Stimulated activated CD4-positive, alpha-beta T cell treated with anti-CD3 and anti-CD28 coated beads, Interleukin-12 subunit alpha, Interleukin-12 subunit beta, amount 100 ng/mL, for 24 hours (primary cell): ENCODE results near the gene PSMD14.

ENCODE experiments used
- DNase-seq, 2 experiments: peaks; one replicate each; pipeline ENCODE4 v3.0.0-alpha.2; 2020; ENCODE audit warnings: low read depth in 2 of 2

Gene PSMD14

DNA sequence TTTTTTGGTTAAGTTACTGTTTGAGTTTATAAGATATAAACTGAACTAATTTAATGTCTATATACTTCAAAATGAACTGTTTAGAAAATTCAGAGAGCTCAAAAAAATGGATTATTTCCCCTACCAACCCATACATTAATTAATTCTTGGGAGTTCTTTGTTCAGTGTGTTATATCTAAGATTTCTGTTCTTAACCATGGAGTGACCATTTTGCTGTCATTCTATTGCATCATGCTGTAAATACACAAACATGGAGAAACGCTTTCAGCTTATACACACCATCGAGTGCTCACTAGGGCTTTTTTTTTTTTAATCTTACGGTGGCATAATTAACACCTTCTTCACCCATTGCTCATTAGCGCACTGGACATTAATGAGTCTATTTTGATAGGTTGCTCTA lies 74.5 kb downstream of the PSMD14 start:
- DNase-seq = no peak

DNA sequence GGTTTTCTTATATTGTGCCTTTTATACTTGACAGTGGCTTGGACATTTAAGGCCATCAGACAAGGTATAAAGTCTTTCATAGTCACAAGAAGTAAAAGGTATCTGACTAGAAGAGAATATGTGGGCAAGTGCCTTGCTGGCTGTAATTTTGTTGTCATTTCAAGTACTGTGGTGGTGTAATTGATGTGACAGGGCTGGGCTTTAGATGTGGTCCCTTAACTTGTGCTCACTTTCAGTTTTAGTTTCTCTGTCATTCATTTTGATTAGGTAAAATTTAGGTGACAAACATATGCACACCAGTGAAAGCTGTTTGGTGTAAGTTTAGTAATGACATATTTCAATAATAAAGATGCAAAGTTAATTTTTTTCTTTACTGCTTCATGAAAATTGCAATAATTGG lies 76.6 kb downstream of the PSMD14 start:
- DNase-seq = no peak

DNA sequence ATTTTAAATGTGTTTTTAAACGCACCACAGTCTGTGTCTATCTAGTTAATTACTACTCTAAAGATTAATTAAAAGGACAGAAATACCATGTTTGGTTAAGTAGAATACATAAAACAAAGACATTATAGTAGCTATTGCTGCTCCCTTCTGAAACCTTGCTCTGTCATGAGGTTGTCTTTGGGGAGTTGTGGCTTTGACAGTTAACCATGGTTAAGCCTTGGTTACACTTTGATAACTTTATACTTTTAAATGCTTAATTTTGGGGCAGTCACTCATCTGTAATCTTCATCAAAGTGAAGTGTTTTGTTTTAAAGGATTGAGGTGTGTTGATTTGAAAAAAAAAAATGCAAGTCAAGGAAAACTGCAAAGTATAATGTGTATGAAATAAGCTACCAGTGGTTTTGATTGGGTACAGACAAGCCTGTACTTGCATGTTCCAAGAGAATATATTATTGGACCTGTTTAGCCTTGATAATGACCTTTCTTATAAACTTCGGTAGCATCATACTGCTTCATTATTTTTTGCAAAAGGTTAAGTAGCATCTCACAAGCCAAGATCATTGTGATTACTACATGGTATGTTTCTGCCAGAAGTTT lies 78.1 kb downstream of the PSMD14 start:
- DNase-seq = no peak

DNA sequence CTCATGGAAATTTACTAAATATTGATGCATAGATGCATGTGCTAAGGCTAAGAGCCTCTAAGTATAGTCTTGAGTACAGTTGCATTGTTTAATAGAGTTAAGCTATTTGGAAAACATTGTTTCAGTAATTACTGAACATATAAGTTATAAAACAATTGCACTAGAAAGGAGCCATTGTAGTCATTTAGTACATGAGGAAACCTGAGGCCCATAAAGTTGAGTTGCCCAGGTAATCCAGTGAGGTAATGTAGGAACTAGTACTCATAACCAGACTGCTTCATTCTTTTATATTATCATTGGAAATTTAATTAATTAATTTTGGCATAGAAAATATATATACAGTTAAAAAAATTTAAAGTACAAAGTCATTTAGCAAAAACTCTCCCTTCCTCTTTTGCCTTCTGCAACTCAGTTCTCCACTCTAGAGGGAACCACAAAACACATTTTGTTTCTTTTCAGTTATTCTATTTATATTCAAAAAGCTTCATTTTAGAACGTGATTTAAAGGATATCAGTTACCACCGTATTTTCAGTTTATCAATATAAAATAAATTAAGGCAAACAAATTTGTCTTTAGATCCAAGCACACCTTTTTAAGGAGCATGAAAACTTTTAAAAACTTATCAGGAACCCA lies 80.0 kb downstream of the PSMD14 start:
- DNase-seq = no peak

DNA sequence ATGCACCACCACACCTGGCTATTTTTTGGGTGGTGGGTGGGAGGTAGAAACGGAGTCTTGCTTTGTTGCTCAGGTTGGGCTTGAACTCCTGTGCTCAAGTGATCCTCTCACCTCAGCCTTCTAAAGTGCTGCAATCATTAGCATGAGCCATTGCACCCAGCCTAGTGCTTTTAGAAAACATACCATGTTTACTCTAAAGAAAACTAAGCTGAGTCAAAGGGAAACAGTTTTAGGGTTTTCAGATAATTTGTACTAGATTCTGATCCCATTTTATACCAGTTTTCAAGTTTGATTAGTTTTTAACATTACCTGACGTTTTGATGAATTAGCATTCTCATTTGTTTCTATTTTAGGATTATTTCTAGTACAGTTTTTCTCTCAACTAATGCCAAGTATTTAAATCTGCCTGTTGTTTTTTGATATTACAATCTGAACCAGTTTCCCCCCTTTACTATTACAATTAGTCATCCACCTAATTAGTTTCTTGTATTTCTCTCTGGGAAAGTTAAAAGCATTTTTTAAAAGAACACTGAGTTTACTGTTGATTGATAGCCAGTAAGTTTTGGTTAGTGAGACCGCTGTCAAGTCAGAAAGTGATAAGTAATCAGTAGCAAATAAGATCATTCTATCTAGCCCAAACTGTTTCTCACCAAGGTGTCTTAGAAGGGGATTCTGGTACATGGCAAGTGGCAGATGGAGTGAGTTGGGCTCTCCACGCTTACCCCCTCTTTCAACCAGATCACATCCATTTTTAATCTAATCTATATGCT lies 83.7 kb downstream of the PSMD14 start:
- no peak for DNase-seq

DNA sequence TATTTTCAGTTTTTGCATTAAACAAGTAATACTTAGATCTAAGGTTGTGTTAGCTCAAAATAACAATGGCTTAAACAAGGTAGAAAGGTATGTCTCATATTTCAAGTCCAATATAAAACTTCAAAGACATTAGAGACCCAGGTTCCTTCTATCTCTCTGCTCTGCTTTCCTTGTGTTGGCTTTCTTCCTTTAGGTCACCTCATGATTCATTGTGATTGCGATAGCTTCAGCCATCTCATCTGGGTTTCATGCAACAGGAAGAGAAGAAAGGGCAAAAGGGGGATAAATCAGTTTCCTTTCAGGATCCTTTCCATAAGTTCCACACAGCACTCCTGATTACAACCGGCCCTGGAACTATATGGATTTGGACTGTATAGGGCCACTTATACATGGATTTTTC lies 91.9 kb downstream of the PSMD14 start:
- DNase-seq = no peak

DNA sequence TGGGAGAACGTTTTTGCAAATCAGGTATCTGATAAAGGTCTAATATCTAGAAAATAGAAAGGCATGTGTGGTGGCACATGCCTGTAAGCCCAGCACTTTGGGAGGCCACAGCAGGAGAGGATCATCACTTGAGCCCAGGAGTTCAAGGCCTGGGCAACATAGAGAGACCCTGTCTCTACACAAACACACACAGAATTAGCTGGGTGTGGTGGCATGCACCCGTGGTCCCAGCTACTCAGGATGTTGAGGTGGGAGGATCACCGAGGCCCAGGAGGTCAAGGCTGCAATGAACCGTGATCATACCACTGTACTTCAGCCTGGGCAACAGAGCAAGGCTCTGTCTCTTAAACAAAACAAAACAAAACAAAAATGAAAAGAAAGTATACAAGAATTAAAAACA lies 94.1 kb downstream of the PSMD14 start:
- DNase-seq = no peak

DNA sequence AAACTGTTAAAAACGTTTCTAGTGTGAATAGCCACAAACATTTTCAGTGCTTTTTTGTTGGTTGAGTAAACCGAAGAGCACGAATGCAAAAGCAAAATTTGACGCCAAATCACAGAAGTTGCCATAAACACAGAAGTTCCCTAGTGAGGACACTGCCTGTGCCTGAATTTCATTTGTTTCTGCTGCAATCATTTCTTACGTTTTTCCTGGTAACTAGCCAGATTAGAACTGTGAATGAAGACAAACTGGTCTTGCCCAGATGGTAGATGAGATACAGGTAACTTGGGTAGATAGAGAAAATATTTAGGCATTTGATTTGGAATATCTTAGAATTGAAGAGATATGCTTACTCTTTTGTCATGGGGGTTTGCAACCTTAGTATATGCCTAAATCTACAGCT lies 98.1 kb downstream of the PSMD14 start:
- DNase-seq = no peak

DNA sequence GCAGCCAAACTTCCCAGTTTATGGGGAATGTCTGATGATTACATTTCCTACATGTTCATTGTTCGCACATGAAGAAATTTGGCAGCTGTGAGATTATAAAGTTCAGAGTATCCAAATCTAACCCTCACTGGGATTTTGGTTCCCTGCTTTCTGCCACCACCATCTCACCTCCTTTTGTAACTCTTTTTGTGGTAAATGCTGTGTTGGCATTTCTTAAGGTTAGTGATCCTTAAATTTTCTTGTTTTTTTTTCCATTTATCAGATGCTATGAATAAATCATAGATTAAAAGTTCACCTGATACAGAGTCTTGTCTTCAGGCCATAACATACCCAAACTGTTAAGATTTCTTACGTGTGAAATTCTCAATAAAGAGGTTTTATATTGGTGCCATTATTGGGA lies 99.4 kb downstream of the PSMD14 start:
- no peak for DNase-seq

DNA sequence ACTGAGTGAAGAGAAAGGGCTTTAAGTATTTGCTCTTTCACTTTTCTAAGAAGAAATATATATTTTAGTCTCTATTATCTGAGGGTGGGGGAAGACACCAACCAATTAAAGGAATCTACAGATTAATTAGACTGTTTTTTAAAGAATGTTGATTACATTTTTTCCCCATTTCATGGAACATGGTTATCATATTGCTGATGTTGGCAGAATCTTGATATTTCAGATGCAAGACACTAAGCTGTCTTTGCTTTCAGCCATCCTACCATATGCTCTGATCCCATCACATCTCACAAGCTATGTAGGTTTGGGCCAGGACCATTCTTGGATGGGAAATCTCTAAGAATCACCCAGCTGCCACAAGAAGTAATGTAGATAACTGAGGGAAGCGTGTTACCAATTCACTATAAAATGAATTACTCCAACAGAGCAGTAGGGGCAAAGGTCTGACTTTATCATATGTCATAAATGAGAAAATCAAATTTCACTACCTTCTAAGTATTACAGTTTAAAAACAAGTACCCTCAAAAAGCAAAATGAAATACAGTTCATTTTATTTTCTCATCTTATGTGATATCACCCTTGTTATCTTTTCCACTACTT lies 101.2 kb downstream of the PSMD14 start:
- no peak for DNase-seq

DNA sequence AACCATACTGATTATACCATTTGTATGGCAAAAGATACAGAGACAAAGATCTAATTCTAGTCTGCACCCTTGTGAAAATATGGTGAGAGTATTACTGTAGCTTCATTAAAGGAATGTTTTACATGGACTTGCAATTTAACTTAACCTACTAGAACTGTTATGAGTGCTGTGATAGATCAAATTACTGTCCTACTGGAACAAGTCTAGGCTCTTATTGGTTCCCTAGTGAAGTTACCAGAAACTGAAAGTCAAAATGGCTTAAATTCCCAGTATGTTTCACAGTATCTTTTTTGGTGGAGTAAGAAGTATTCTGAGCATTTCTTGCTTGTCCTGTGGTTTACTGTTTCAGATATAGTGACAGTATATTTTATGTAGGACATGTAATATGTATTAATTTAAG lies 104.1 kb downstream of the PSMD14 start:
- no peak for DNase-seq

DNA sequence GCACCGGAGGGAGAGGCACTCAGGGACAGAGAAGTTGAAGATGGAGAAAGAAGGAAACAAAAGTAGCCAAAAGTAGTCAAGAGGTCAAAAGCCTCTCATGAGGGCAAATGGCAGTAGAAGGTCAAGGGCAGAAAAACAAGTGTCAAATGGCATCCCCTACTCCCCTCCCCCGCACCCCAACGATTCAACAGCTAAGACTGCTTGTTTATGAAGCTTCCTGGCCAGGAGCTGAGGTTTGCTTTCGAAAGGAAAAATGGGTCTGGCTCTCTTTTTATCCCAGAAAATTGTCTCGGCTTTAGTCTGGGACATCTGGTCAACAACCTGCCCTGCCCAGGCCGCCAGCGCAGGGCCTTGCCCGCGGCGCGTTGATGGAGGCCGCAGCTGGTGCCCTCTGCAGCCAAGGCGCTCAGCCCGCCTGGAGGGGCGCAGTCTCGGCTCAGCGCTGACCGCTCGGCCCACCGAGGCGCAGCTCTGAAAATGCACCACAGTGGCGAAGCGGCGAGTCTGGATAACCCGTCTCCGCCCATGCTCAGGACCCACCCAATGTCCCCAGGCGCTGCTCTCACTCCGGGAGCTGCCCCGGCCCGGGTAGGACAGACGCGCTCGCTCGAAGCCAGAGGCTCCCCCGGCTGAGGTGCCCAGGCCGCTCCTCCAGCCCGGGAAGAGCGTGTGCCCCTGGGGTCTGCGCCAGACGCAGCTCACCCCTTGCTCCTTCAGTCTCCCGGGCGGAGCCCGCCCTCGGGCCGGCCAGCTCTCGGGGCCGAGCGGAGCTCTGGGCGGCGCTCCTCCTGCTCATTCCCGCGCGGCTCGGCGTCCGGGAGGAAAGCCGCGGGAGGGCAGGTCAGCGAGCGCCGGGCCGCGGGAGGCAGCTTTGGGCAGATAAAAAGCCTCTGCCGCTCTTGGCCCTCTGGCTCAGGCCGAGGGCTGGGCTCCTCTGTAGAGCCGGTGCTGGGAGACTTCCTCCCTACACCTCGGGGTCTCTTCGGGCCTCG lies 106.1 kb downstream of the PSMD14 start:
- no peak for DNase-seq

DNA sequence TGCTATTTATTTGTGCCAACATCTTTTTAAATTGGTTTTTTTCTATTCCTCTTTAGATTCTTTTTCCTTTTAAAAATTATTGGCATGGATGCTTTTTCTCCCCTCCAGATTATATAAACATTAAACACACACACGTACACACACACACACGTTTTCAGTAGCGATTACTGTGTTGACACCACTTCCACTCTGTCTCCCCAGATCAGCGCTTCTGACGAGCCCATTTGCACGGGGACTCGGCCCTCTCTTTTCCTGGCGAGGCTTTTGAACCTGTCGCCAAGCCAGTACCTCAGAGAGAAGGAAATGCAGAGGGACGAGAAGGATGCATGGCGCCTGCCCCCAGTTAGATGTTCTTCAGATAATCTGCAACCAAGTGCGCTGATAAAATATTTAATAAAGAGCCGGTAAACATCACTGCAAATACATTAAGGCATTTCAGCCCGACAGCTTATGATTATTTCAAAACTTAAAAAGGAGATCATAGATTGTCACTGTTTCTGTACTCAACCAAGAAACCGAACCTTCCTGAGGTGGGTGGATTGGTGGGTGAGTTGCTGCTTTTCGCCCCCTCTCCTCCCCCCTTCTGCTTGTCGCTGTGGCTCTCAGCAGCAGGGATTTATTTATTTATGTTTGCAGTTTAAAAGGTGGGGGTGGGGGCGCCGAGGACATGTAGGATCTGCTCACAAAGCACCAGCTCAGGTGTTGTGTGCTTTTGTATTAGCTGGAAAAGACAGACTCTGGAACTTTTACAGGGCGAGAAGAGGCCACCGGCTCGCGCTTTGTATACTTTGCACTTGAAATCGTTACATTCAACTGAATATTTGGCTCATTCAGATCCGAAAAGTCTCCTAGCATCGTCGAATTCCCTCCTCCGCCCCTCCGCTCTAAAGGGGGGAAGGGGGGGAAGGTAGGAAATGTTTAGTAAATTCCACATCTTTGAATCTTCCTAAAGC lies 107.1 kb downstream of the PSMD14 start:
- no peak for DNase-seq

DNA sequence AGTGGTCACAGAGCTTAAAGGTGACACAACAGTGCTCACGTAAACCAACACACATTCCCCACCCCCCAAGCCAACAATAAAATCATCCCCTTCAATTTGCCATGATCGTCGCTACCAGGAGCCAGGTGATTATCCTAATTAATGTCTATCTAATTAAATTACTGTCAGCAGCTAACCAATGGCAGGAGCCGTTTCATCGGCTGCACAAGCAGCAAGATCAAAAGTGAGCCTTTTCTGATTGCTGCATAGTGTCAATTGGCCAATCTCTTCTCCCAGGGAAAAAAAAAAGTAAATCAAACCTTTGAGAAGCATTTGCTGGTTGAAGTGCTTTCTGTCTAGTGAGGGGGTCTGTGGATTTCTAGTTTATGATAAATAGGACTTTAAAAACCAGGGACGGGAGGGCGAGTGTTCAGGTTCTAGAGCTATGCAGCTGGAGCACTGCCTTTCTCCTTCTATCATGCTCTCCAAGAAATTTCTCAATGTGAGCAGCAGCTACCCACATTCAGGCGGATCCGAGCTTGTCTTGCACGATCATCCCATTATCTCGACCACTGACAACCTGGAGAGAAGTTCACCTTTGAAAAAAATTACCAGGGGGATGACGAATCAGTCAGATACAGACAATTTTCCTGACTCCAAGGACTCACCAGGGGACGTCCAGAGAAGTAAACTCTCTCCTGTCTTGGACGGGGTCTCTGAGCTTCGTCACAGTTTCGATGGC lies 107.9 kb downstream of the PSMD14 start, which contains the start of gene TBR1:
Gene TBR1, plus strand, starts transcription at position 311 of the 721 bp plus-strand sequence. Its CDS starts 114 bp downstream, at position 425.
- no peak for DNase-seq

DNA sequence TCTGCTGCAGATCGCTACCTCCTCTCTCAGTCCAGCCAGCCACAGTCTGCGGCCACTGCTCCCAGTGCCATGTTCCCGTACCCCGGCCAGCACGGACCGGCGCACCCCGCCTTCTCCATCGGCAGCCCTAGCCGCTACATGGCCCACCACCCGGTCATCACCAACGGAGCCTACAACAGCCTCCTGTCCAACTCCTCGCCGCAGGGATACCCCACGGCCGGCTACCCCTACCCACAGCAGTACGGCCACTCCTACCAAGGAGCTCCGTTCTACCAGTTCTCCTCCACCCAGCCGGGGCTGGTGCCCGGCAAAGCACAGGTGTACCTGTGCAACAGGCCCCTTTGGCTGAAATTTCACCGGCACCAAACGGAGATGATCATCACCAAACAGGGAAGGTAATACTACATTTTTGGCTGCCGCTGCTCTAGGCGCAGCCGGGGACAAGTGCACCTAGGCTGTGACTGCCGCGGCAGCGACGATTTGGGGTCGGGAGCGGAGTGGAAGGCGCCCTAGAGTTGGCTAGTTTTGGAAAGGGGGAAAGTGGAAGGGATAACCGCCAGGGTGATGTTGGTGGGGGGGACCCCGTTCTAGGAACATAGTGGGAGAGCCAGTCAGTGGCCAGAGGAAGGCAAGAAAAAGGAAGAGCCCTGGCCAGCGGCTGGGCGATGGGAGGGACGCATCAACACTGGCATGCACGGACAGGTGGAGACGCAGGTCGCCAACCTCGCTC lies 108.6 kb downstream of the PSMD14 start:
- DNase-seq = no peak

DNA sequence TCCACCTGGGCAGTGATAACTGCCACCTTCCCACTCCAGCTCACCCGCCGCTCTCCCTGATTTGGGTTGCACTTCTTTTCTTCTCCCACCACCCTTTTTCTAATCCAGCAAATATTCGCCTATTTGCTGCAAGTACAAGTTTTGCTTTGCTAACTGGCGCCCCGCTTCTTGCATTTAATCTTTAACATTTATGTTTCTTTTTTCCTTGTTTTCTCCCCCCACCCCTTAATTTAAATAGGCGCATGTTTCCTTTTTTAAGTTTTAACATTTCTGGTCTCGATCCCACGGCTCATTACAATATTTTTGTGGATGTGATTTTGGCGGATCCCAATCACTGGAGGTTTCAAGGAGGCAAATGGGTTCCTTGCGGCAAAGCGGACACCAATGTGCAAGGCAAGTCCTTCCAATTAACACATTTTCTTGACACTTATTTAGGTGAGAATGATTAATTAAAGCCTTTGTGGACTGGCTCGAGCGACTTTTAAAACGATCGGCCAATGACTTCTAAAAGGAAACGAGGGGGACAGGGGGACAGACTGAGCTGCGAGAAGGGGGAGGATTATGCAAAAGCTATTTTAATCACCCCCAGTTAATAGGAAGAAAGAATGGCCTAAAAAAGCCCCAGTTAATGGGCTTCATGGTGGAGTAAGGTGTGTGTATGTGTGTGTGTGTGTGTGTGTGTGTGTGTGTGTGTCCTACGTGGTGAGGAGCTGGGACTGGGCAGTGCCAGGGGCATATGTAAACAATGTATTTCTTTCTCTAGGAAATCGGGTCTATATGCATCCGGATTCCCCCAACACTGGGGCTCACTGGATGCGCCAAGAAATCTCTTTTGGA lies 109.4 kb downstream of the PSMD14 start:
- DNase-seq = no peak

DNA sequence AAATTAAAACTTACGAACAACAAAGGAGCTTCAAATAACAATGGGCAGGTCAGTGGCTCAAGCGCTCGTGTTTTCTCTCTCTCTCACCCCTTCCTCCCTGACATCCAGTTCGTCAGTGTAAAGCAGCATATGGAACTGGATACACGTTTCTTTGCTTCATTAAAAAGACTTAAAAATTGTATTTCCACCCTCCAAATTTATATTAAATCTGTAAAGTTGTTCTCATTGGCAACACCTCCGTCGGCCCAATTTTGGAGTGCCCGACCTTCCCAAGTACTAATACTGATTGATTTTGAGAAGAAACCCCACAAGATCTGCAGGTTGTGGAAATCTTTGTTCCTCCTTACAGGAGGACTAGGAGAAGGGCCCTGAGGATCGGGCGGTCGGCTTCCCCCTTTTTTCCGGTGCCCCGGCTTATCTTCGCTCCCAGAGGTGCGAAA lies 110.1 kb downstream of the PSMD14 start:
- DNase-seq = no peak
